IPS DF 6.9 (cell line): Measurements from ENCODE around the gene TMEM229B.

Source experiments
- DNase-seq: peaks from one replicate; pipeline ENCODE4 v3.0.0-alpha.2; 2013; ENCODE audit warnings: low read depth, low spot score
- H3K27ac ChIP-seq: one replicate; pipeline ENCODE4 v1.5.1; 2013; ENCODE audit warnings: low read length, control low read depth
- H3K27me3 ChIP-seq: 2 replicates; pipeline ENCODE4 v1.6.1; 2013; ENCODE audit warnings: mild to moderate bottlenecking, low read length; ENCODE audit not compliant: control insufficient read depth, insufficient read depth
- H3K36me3 ChIP-seq: 2 replicates; pipeline ENCODE4 v1.6.1; 2013; ENCODE audit warnings: low read length; ENCODE audit not compliant: control insufficient read depth, insufficient read depth
- H3K4me1 ChIP-seq: 2 replicates; pipeline ENCODE4 v1.6.1; 2013; ENCODE audit warnings: low read length; ENCODE audit not compliant: control insufficient read depth, insufficient read depth
- H3K4me3 ChIP-seq: 2 replicates; pipeline ENCODE4 v1.5.1; 2013; ENCODE audit warnings: mild to moderate bottlenecking, low read length
- H3K9me3 ChIP-seq: 2 replicates; pipeline ENCODE4 v1.6.1; 2013; ENCODE audit warnings: low read length, inconsistent platforms; ENCODE audit not compliant: control insufficient read depth, insufficient read depth
- WGBS: extraction: QIAGEN DNeasy Blood & Tissue Kit; methylation state at CpG from one replicate; pipeline ENCODE4 v1.1.7; 2013; ENCODE audit warnings: mixed read lengths, missing lambda C conversion rate; ENCODE audit not compliant: insufficient read length, insufficient coverage; 5-methylcytosine and 5-hydroxymethylcytosine counted together

The TMEM229B gene

GRCh38 chr14:67441672-67442071, 46.8 kb downstream of the TMEM229B start:
- no peak for DNase-seq
- H3K36me3 ChIP-seq: no peaks in the 10 kb centered on the region
- H3K27ac ChIP-seq: no peak overlapping the region
- WGBS: no CpG with 5 or more reads among the region's 8 CpGs
- no peaks in the 10 kb centered on the region for H3K27me3 ChIP-seq
- no peak overlapping the region for H3K4me3 ChIP-seq
- H3K4me1 ChIP-seq: peaks cover 2% of the 10 kb centered on the region; the same call in 1 of the 2 replicates
- H3K9me3 ChIP-seq: no peaks in the 10 kb centered on the region

- Histone ChIP-seq H3K27me3 (no peaks in the 10 kb centered on the region), H3K9me3 (no peaks in the 10 kb centered on the region), H3K4me1 (peaks cover 2% of the 10 kb centered on the region; the same call in 1 of the 2 replicates), H3K36me3 (no peaks in the 10 kb centered on the region), H3K4me3 (no peak overlapping the region), H3K27ac (no peak overlapping the region)
- no CpG with 5 or more reads among the region's 2 CpGs for WGBS
- no peak for DNase-seq
Measured at GRCh38 chr14:67441256-67441655, 47.3 kb downstream of the TMEM229B start.

- peaks cover 2% of the 10 kb centered on the region; the same call in 1 of the 2 replicates for H3K4me1 ChIP-seq
- H3K9me3 ChIP-seq: no peaks in the 10 kb centered on the region
- no peaks in the 10 kb centered on the region for H3K36me3 ChIP-seq
- no peak overlapping the region for H3K4me3 ChIP-seq
- H3K27me3 ChIP-seq: no peaks in the 10 kb centered on the region
- no CpG with 5 or more reads among the region's 4 CpGs for WGBS
- no peak for DNase-seq
- no peak overlapping the region for H3K27ac ChIP-seq
Measured at GRCh38 chr14:67440513-67440912, 48.0 kb downstream of the TMEM229B start.

- DNase-seq: no peak
- Histone ChIP-seq H3K27ac (no peak overlapping the region), H3K4me3 (no peak overlapping the region), H3K4me1 (peaks cover 2% of the 10 kb centered on the region; the same call in 1 of the 2 replicates), H3K9me3 (no peaks in the 10 kb centered on the region), H3K27me3 (no peaks in the 10 kb centered on the region), H3K36me3 (no peaks in the 10 kb centered on the region)
- WGBS: no CpG with 5 or more reads among the region's 1 CpG
Measured at GRCh38 chr14:67438969-67439368, 49.6 kb downstream of the TMEM229B start.

GRCh38 chr14:67436006-67436866, 52.3 kb downstream of the TMEM229B start:
- Histone ChIP-seq H3K4me3 (no peak overlapping the region), H3K27ac (no peak overlapping the region), H3K36me3 (no peaks in the 10 kb centered on the region), H3K4me1 (0 out of 2 replicates have a peak, but pooled peaks cover 1% of the 10 kb centered on the region), H3K9me3 (no peaks in the 10 kb centered on the region), H3K27me3 (no peaks in the 10 kb centered on the region)
- DNase-seq: no peak
- WGBS: no CpG with 5 or more reads among the region's 10 CpGs

DNA sequence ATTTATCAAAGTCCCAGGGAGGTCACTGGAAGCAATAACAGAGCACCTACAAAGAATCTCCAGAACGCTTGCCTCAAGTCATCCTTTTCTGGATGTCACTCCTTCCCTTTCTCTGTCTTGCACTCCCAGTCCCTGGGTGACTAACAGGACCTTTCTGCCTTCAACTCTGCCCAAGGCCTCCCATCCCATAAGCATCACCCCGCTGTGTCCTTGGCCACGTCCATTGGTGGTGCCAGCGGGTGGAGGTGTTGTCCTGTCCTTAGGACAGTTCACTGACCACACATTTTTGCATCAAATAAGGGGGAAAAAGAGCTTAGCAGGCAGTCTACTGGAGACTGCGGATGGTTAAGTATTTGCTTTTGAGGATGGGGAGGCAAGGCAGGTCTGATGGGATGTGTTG, 52.9 kb downstream of the TMEM229B start:
- no peaks in the 10 kb centered on the region for H3K27me3 ChIP-seq
- DNase-seq: no peak
- H3K4me3 ChIP-seq: no peak overlapping the region
- no CpG with 5 or more reads among the region's 5 CpGs for WGBS
- 0 out of 2 replicates have a peak, but pooled peaks cover 1% of the 10 kb centered on the region for H3K4me1 ChIP-seq
- no peaks in the 10 kb centered on the region for H3K9me3 ChIP-seq
- H3K36me3 ChIP-seq: no peaks in the 10 kb centered on the region
- no peak overlapping the region for H3K27ac ChIP-seq

GRCh38 chr14:67432050-67432564, 56.4 kb downstream of the TMEM229B start:
- Histone ChIP-seq H3K4me3 (no peak overlapping the region), H3K27ac (no peak overlapping the region), H3K36me3 (no peaks in the 10 kb centered on the region), H3K4me1 (0 out of 2 replicates have a peak, but pooled peaks cover 1% of the 10 kb centered on the region), H3K9me3 (no peaks in the 10 kb centered on the region), H3K27me3 (no peaks in the 10 kb centered on the region)
- no peak for DNase-seq
- whole genome bisulfite sequencing: no CpG with 5 or more reads among the region's 7 CpGs

DNA sequence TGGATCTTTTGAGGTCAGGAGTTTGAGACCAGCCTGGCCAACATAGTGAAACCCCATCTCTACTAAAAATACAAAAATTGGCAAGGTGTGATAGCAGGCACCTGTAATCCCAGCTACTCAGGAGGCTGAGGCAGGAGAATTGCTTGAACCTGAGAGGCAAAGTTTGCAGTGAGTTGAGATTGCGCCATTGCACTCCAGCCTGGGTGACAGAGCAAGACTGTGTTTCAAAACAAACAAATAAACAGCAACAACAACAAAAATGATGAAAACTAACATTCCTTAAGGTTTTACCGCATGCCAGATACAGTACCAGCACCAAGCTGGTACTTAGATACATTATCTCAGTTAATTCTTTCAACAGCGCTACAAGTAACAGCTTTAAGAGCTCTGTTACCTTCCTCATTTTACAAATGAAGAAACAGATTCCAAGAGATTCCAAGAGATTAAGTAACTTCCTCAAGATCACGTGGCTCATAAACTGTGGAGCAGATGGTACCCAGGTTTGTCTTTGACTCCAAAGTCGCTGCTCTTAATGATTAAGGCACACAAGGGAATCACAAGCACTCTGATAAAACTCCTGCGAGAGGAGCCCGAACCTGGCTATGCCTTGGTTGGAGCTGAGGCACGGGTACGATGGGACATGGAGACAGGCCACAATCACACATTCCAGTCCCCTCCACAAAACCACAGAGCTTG, 58.9 kb downstream of the TMEM229B start:
- H3K27me3 ChIP-seq: no peaks in the 10 kb centered on the region
- H3K27ac ChIP-seq: no peak overlapping the region
- no CpG with 5 or more reads among the region's 9 CpGs for WGBS
- no peaks in the 10 kb centered on the region for H3K9me3 ChIP-seq
- no peaks in the 10 kb centered on the region for H3K36me3 ChIP-seq
- no peak for DNase-seq
- no peak overlapping the region for H3K4me3 ChIP-seq
- 0 out of 2 replicates have a peak, but pooled peaks cover 1% of the 10 kb centered on the region for H3K4me1 ChIP-seq

GRCh38 chr14:67428501-67429031, 60.0 kb downstream of the TMEM229B start:
- Histone ChIP-seq H3K4me3 (no peak overlapping the region), H3K27me3 (no peaks in the 10 kb centered on the region), H3K36me3 (no peaks in the 10 kb centered on the region), H3K9me3 (no peaks in the 10 kb centered on the region), H3K4me1 (0 out of 2 replicates have a peak, but pooled peaks cover 1% of the 10 kb centered on the region), H3K27ac (no peak overlapping the region)
- no CpG with 5 or more reads among the region's 7 CpGs for WGBS
- DNase-seq: no peak

- WGBS: no CpG with 5 or more reads among the region's 30 CpGs
- no peak overlapping the region for H3K27ac ChIP-seq
- no peaks in the 10 kb centered on the region for H3K36me3 ChIP-seq
- peak; percentile 63 for DNase-seq
- no peak overlapping the region for H3K4me3 ChIP-seq
- no peaks in the 10 kb centered on the region for H3K9me3 ChIP-seq
- 0 out of 2 replicates have a peak, but pooled peaks cover 1% of the 10 kb centered on the region for H3K4me1 ChIP-seq
- H3K27me3 ChIP-seq: no peaks in the 10 kb centered on the region
Measured at GRCh38 chr14:67426983-67427606, 61.4 kb downstream of the TMEM229B start.
